GM12892 (cell line): Measurements from ENCODE around the gene IDH3G.

ENCODE experiments used
- POLR2A ChIP-seq: IDR thresholded peaks from 2 replicates; pipeline ENCODE4 v1.6.1; 2011; ENCODE audit warnings: low read depth, low read length, control low read depth
- POLR2AphosphoS5 ChIP-seq: IDR thresholded peaks from 2 replicates; pipeline ENCODE4 v1.6.1; 2011; ENCODE audit warnings: low read depth, low read length, control low read depth
- TAF1 ChIP-seq: IDR thresholded peaks from 2 replicates; pipeline ENCODE4 v1.6.1; 2011; ENCODE audit warnings: low read depth, mild to moderate bottlenecking, control low read depth, low read length, borderline replicate concordance

DNA sequence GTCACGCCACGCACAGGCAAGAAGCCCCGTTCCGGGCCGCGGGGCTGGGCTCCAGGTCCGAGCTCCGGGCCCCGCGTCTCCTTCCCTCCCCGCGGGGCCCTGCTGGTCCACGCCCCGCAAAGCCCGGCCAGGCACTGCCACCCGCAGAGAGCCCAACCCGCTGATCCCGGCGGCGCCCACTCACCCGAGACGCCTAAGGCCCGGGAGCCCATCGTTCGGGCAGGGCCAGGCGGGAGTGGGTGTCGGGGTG lies 35.3 kb upstream of the IDH3G start:
- TF ChIP-seq POLR2A: no peak
- no peak for TF ChIP-seq POLR2AphosphoS5
- TF ChIP-seq TAF1: no peak
